HepG2 (cell line): ENCODE measurements around the gene DCDC1.

Experiments used
- ATF7 ChIP-seq, 2 experiments: fragments of 450-650 bp in 1 of 2; sonication (generic) in 1 of 2; formaldehyde crosslinking in 1 of 2; IDR thresholded peaks; 2 replicates each; pipeline versions ENCODE4 v1.4.0 to v1.6.1; 2016 to 2020; ENCODE audit warnings: antibody characterized with exemption in 1 of 2, mild to moderate bottlenecking in 1 of 2, missing genetic modification reagents in 1 of 2
- CTCF ChIP-seq: sonication (generic); formaldehyde crosslinking; IDR thresholded peaks from 2 replicates; pipeline ENCODE4 v1.5.0; 2020; ENCODE audit warnings: mild to moderate bottlenecking, missing genetic modification reagents, moderate library complexity
- PATZ1 ChIP-seq: sonication (generic); formaldehyde crosslinking; IDR thresholded peaks from 2 replicates; pipeline ENCODE4 v1.4.0; 2020; ENCODE audit warnings: missing genetic modification reagents
- POLR2A ChIP-seq, 2 experiments: IDR thresholded peaks; 2 replicates each; pipeline ENCODE4 v1.6.1; 2011; ENCODE audit warnings: low read depth in 2 of 2, low read length in 2 of 2, mild to moderate bottlenecking in 1 of 2, moderate library complexity in 1 of 2; ENCODE audit not compliant: insufficient read depth in 1 of 2
- PTBP1 ChIP-seq: fragments of 200-400 bp; formaldehyde crosslinking; IDR thresholded peaks from 2 replicates; pipeline ENCODE4 v1.6.1; 2018; ENCODE audit warnings: low read length, low read depth; ENCODE audit not compliant: poor library complexity, severe bottlenecking
- SUZ12 ChIP-seq: fragments of 150-350 bp; IDR thresholded peaks from 2 replicates; pipeline ENCODE4 v1.6.1; 2014; ENCODE audit warnings: low read depth, low read length
- ZKSCAN1 ChIP-seq: fragments of 150-350 bp; IDR thresholded peaks from 2 replicates; pipeline ENCODE4 v1.6.1; 2014; ENCODE audit warnings: low read length
- ZKSCAN8 ChIP-seq: IDR thresholded peaks from 2 replicates; pipeline ENCODE4 v1.6.1; 2016; ENCODE audit warnings: borderline replicate concordance, missing genetic modification reagents, missing compliant biosample characterization
- ZNF274 ChIP-seq: sonication (generic); formaldehyde crosslinking; IDR thresholded peaks from 2 replicates; pipeline ENCODE4 v1.5.1; 2020; ENCODE audit warnings: mild to moderate bottlenecking, missing genetic modification reagents
- ZNF451 ChIP-seq: sonication (generic); formaldehyde crosslinking; IDR thresholded peaks from 2 replicates; pipeline ENCODE4 v1.5.0; 2020; ENCODE audit warnings: mild to moderate bottlenecking, missing genetic modification reagents

GRCh38 chr11:30983143-30983542 is 386.4 kb downstream of the DCDC1 start:
- TF ChIP-seq PATZ1 (no peak), ZNF451 (CRISPR knock-in tag) (no peak), CTCF (CRISPR knock-in tag) (no peak), POLR2A (IDR thresholded peaks at IDR 0.05; ENCODE audit: insufficient read depth in 1 of 2, low read depth in 2 of 2, low read length in 2 of 2) (no peak), SUZ12 (no peak), ZNF274 (CRISPR knock-in tag) (no peak), ZKSCAN1 (no peak), PTBP1 (no peak), ATF7 (IDR thresholded peaks at IDR 0.05) (no peak), ATF7 (CRISPR knock-in tag; IDR thresholded peaks at IDR 0.05) (no peak), ZKSCAN8 (CRISPR knock-in tag) (no peak)
